Breast epithelium (tissue), 4 donors: ENCODE measurements around the gene LZTS3. TPM values are rescaled to one million over a fixed set of nuclear protein-coding genes. Genes with fewer than 3 reads are reported as not detected.
A peak's percentile ranks its signal among the peaks of the same experiment; 100 is the strongest.

ENCODE experiments used
- DNase-seq, 2 donors: peaks; one replicate each; pipeline ENCODE4 v3.0.0-alpha.2; 2019; ENCODE audit warnings: low spot score in 2 of 2
- H3K27ac ChIP-seq, 2 donors: fragments of 200-600 bp; sonication (generic) in 1 of 2; one replicate each; pipeline ENCODE4 v1.5.1; 2016 to 2019; ENCODE audit warnings: mild to moderate bottlenecking in 1 of 2
- H3K27me3 ChIP-seq, 2 donors: fragments of 200-600 bp; sonication (generic) in 1 of 2; one replicate each; pipeline versions ENCODE4 v1.5.1 to v1.6.0; 2017 to 2019; ENCODE audit warnings: control low read depth in 1 of 2, mild to moderate bottlenecking in 1 of 2
- H3K36me3 ChIP-seq: fragments of 200-600 bp; one replicate; pipeline ENCODE4 v1.5.1; 2019
- H3K4me1 ChIP-seq, 2 donors: fragments of 200-600 bp; sonication (generic); one replicate each; pipeline ENCODE4 v1.5.1; 2016 to 2019; ENCODE audit warnings: control low read depth in 1 of 2
- H3K4me3 ChIP-seq, 3 donors: fragments of 200-600 bp; sonication (generic); 1 replicate in 2 of 3; 2 replicates in 1 of 3; pipeline ENCODE4 v1.5.1; 2016 to 2019; ENCODE audit warnings: mild to moderate bottlenecking in 3 of 3, moderate library complexity in 2 of 3
- H3K9me3 ChIP-seq, 2 donors: fragments of 200-600 bp; sonication (generic) in 1 of 2; one replicate each; pipeline ENCODE4 v1.5.1; 2016 to 2019; ENCODE audit warnings: control low read depth in 1 of 2
- CTCF ChIP-seq, 3 donors: fragments of 450-650 bp; IDR thresholded peaks; one replicate each; pipeline ENCODE4 v1.5.1; 2016 to 2017; ENCODE audit warnings: antibody characterized with exemption in 3 of 3, mild to moderate bottlenecking in 3 of 3, moderate library complexity in 3 of 3
- POLR2A ChIP-seq: fragments of 450-650 bp; IDR thresholded peaks from one replicate; pipeline ENCODE4 v1.6.1; 2016; ENCODE audit warnings: antibody characterized with exemption, mild to moderate bottlenecking, moderate library complexity
- POLR2AphosphoS5 ChIP-seq, 3 donors: sonication (generic); formaldehyde crosslinking; IDR thresholded peaks; one replicate each; pipeline ENCODE4 v1.6.1; 2017; ENCODE audit warnings: antibody characterized with exemption in 3 of 3
- intact Hi-C: fragments of 100-400 bp; cut with DNase I; formaldehyde crosslinking; loops from one replicate; pipeline ENCODE4 v1.15.1; 2023; ENCODE audit warnings: low total_unique reads
- total RNA-seq, 3 donors: library from RNA; depleted of rRNA; stranded (reverse); fragments of >200 nt; gene quantifications; one replicate each; pipeline ENCODE4 v1.1.0, GENCODE V29; 2016

LZTS3 gene
- total RNA-seq, 3 donors from 2014 or later = 9.3 to 12.1 (median 11.3) TPM

GRCh38 chr20:3168079-3168828 is 5.1 kb downstream of the LZTS3 start:
- DNase-seq = no peak
- intact Hi-C loops = no loop called here
- H3K4me3 ChIP-seq = peak overlapping the region in 2 of 3 donors; percentile 26 to 41
- TF ChIP-seq POLR2AphosphoS5 (IDR thresholded peaks at IDR 0.05) (no peak), POLR2A (no peak), CTCF (IDR thresholded peaks at IDR 0.05) (no peak)
- peaks cover 0 to 4% of the 10 kb centered on the region in 2 donors for H3K4me1 ChIP-seq
- H3K9me3 ChIP-seq = no peaks in the 10 kb centered on the region
- H3K27me3 ChIP-seq = no peaks in the 10 kb centered on the region
- no peak overlapping the region for H3K27ac ChIP-seq
- H3K36me3 ChIP-seq = no peaks in the 10 kb centered on the region

GRCh38 chr20:3167738-3168078 is 5.6 kb downstream of the LZTS3 start:
- no peaks in the 10 kb centered on the region for H3K36me3 ChIP-seq
- peak overlapping the region in 2 of 3 donors; percentile 26 to 41 for H3K4me3 ChIP-seq
- no peaks in the 10 kb centered on the region for H3K9me3 ChIP-seq
- no peak for TF ChIP-seq POLR2AphosphoS5 (IDR thresholded peaks at IDR 0.05)
- no peak for TF ChIP-seq CTCF (IDR thresholded peaks at IDR 0.05)
- TF ChIP-seq POLR2A = no peak
- no peak overlapping the region for H3K27ac ChIP-seq
- no peaks in the 10 kb centered on the region for H3K27me3 ChIP-seq
- peaks cover 0 to 2% of the 10 kb centered on the region in 2 donors for H3K4me1 ChIP-seq
- no peak for DNase-seq
- intact Hi-C loops = no loop called here

- Histone ChIP-seq H3K36me3 (no peaks in the 10 kb centered on the region), H3K9me3 (no peaks in the 10 kb centered on the region), H3K27ac (no peak overlapping the region), H3K27me3 (no peaks in the 10 kb centered on the region), H3K4me3 (no peak overlapping the region), H3K4me1 (no peaks in the 10 kb centered on the region)
- no peak for DNase-seq
- TF ChIP-seq POLR2A = no peak
- no peak for TF ChIP-seq POLR2AphosphoS5 (IDR thresholded peaks at IDR 0.05)
- no peak for TF ChIP-seq CTCF (IDR thresholded peaks at IDR 0.05)
- intact Hi-C loops = no loop called here
These were observed 6.4 kb downstream of the LZTS3 start for GRCh38 chr20:3166913-3167342.

GRCh38 chr20:3166338-3166912 is 6.9 kb downstream of the LZTS3 start:
- Histone ChIP-seq H3K27ac (no peak overlapping the region), H3K36me3 (no peaks in the 10 kb centered on the region), H3K9me3 (no peaks in the 10 kb centered on the region), H3K4me3 (no peak overlapping the region), H3K27me3 (no peaks in the 10 kb centered on the region), H3K4me1 (no peaks in the 10 kb centered on the region)
- no peak for TF ChIP-seq POLR2A
- TF ChIP-seq POLR2AphosphoS5 (IDR thresholded peaks at IDR 0.05) = no peak
- TF ChIP-seq CTCF (IDR thresholded peaks at IDR 0.05) = no peak
- intact Hi-C loops = no loop called here
- no peak for DNase-seq
